Liver (tissue), 3 donors: ENCODE results near the gene ANKRD11.

Source experiments
- FOXA1 ChIP-seq: IDR thresholded peaks from 2 replicates; pipeline ENCODE4 v1.6.1; 2016; ENCODE audit warnings: antibody characterized with exemption
- JUND ChIP-seq, 2 donors: IDR thresholded peaks; 2 replicates each; pipeline ENCODE4 v1.6.1; 2016; ENCODE audit warnings: antibody characterized with exemption in 2 of 2
- RAD21 ChIP-seq, 2 donors: IDR thresholded peaks; 2 replicates each; pipeline ENCODE4 v1.6.1; 2016; ENCODE audit warnings: antibody characterized with exemption in 2 of 2, mild to moderate bottlenecking in 2 of 2
- SP1 ChIP-seq: IDR thresholded peaks from 2 replicates; pipeline ENCODE4 v1.6.1; 2018; ENCODE audit warnings: antibody characterized with exemption, mild to moderate bottlenecking
- TAF1 ChIP-seq: conservative IDR thresholded peaks from 2 replicates; pipeline ENCODE4 v1.6.1; 2016; ENCODE audit warnings: antibody characterized with exemption, mild to moderate bottlenecking
- TF ChIP-seq, protein P1 (sequence below): fragments of 150-350 bp; IDR thresholded peaks from 2 replicates; pipeline ENCODE4 v1.5.1; 2017; ENCODE audit warnings: improper control_type of control experiment, low read depth, low read length; ENCODE audit not compliant: missing input control
- donor health status: healthy.
- donor health status: healthy.

DNA sequence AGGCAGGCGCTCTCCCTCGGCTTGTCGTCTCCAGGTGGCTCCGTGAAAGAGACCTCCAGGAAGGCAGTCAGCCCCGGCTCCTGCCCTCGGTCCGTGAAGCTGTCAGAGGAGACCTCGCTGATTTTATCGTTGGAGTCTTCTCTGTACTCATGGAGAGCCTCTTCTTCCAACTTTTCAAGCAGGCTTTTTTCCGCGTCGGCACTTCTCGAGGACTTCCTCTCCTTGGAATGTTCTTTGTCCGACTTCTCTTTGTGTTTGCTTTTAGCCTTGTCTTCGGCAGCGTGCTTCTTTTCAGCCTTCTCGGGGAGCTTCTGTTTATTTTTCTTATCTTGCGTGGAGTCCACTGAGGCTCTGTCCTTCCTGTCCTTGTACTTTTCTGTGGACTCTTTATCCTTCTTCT, 207.8 kb downstream of the ANKRD11 start:
- TF ChIP-seq, protein P1, sequence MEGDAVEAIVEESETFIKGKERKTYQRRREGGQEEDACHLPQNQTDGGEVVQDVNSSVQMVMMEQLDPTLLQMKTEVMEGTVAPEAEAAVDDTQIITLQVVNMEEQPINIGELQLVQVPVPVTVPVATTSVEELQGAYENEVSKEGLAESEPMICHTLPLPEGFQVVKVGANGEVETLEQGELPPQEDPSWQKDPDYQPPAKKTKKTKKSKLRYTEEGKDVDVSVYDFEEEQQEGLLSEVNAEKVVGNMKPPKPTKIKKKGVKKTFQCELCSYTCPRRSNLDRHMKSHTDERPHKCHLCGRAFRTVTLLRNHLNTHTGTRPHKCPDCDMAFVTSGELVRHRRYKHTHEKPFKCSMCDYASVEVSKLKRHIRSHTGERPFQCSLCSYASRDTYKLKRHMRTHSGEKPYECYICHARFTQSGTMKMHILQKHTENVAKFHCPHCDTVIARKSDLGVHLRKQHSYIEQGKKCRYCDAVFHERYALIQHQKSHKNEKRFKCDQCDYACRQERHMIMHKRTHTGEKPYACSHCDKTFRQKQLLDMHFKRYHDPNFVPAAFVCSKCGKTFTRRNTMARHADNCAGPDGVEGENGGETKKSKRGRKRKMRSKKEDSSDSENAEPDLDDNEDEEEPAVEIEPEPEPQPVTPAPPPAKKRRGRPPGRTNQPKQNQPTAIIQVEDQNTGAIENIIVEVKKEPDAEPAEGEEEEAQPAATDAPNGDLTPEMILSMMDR: no peak
- TF ChIP-seq TAF1 (no peak), JUND (IDR thresholded peaks at IDR 0.05) (no peak), FOXA1 (no peak), SP1 (no peak), RAD21 (IDR thresholded peaks at IDR 0.05) (no peak)
